Endothelial cell of umbilical vein (primary cell): ENCODE measurements around the gene SLC39A11. TPM values are rescaled to one million over a fixed set of nuclear protein-coding genes. Genes with fewer than 3 reads are reported as not detected.

Experiments
- BruUV-seq: library from RNA; stranded (reverse); fragments of 400-500 nt; replicated peaks from 2 replicates; lab custom pipeline; 2021; lab: Mats Ljungman, UMichigan
- CTCF ChIA-PET: fragments of 300-600, 350-600 bp; sonication (Branson Sonifier 250); formaldehyde crosslinking; loops from one replicate; lab custom pipeline; 2021; ENCODE audit warnings: antibody characterized with exemption, inconsistent platforms; lab: Charles Lee
- POLR2A ChIA-PET: fragments of 300-600, 350-600 bp; sonication (Branson Sonifier 250); formaldehyde crosslinking; loops from one replicate; lab custom pipeline; 2021; ENCODE audit warnings: antibody characterized with exemption, inconsistent platforms; lab: Charles Lee
- DNase-seq: peaks from one replicate; pipeline ENCODE4 v3.0.0-alpha.2; 2011; ENCODE audit warnings: low read depth, low spot score
- FAIRE-seq: peaks from 2 replicates; lab custom pipeline; 2011; peaks lifted over from hg19 to GRCh38; lab: Jason Lieb, UNC
- H2AFZ ChIP-seq: 2 replicates; pipeline ENCODE4 v1.6.0; 2012; ENCODE audit warnings: low read depth, low read length, control low read depth, inconsistent platforms
- H3K27ac ChIP-seq: 2 replicates; pipeline ENCODE4 v1.5.1; 2011; ENCODE audit warnings: low read depth, mild to moderate bottlenecking, control low read depth, low read length, moderate library complexity; ENCODE audit not compliant: insufficient read depth
- H3K27me3 ChIP-seq, 2 experiments: 2 replicates each; pipeline versions ENCODE4 v1.6.0 to v1.6.1; 2011; ENCODE audit warnings: low read length in 2 of 2, mixed read lengths in 1 of 2; ENCODE audit not compliant: control insufficient read depth in 2 of 2, insufficient read depth in 2 of 2
- H3K36me3 ChIP-seq, 2 experiments: 2 replicates in 1 of 2; 3 replicates in 1 of 2; pipeline ENCODE4 v1.5.1; 2011; ENCODE audit warnings: low read length in 2 of 2, mild to moderate bottlenecking in 1 of 2, moderate library complexity in 1 of 2; ENCODE audit not compliant: control insufficient read depth in 2 of 2, insufficient read depth in 2 of 2; ENCODE audit errors: extremely low read depth in 1 of 2
- H3K4me1 ChIP-seq: 3 replicates; pipeline ENCODE4 v1.5.1; 2011; ENCODE audit warnings: mild to moderate bottlenecking, low read length; ENCODE audit not compliant: control insufficient read depth, insufficient read depth; ENCODE audit errors: extremely low read depth
- H3K4me2 ChIP-seq: 2 replicates; pipeline ENCODE4 v1.6.1; 2011; ENCODE audit warnings: low read length, control low read depth, mixed read lengths; ENCODE audit not compliant: insufficient read depth
- H3K4me3 ChIP-seq, 3 experiments: fragments of 200-600 bp in 1 of 3; sonication (generic), shearing (Covaris generic) in 1 of 3; replicated peaks in 1 of 3; 2 replicates each; pipeline ENCODE4 v1.5.1; 2011 to 2016; ENCODE audit warnings: control low read depth in 3 of 3, low read length in 3 of 3, mild to moderate bottlenecking in 2 of 3, inconsistent platforms in 1 of 3, low read depth in 1 of 3, moderate library complexity in 1 of 3; ENCODE audit not compliant: insufficient read depth in 1 of 3
- H3K79me2 ChIP-seq: 2 replicates; pipeline ENCODE4 v1.6.0; 2012; ENCODE audit warnings: low read length, inconsistent platforms; ENCODE audit not compliant: control insufficient read depth, insufficient read depth
- H3K9ac ChIP-seq: replicated peaks from 2 replicates; pipeline ENCODE3; 2011; ENCODE audit warnings: low read length, control low read depth; ENCODE audit not compliant: insufficient read depth; ENCODE audit errors: extremely low read depth
- H3K9me1 ChIP-seq: replicated peaks from 3 replicates; pipeline ENCODE4 v1.6.0; 2011; ENCODE audit warnings: mild to moderate bottlenecking, low read length; ENCODE audit not compliant: control insufficient read depth, insufficient read depth; ENCODE audit errors: extremely low read depth
- H3K9me3 ChIP-seq: replicated peaks from 2 replicates; pipeline ENCODE4 v1.5.1; 2012; ENCODE audit warnings: low read length, inconsistent platforms; ENCODE audit not compliant: control insufficient read depth, insufficient read depth
- H4K20me1 ChIP-seq: replicated peaks from 2 replicates; pipeline ENCODE3; 2011; ENCODE audit warnings: mild to moderate bottlenecking, low read length; ENCODE audit not compliant: control insufficient read depth, insufficient read depth; ENCODE audit errors: extremely low read depth
- EZH2 ChIP-seq: IDR thresholded peaks from 2 replicates; pipeline ENCODE4 v1.6.1; 2012; ENCODE audit warnings: borderline replicate concordance, low read depth, mild to moderate bottlenecking, moderate library complexity, low read length, inconsistent platforms; ENCODE audit not compliant: severe bottlenecking
- FOS ChIP-seq: IDR thresholded peaks from 2 replicates; pipeline ENCODE4 v1.6.1; 2011; ENCODE audit warnings: mild to moderate bottlenecking, low read length, moderate library complexity, borderline replicate concordance; ENCODE audit not compliant: insufficient read depth
- GATA2 ChIP-seq: IDR thresholded peaks from 2 replicates; pipeline ENCODE4 v1.7.0; 2011; ENCODE audit warnings: low read depth, mild to moderate bottlenecking, moderate library complexity, mixed read lengths, low read length; ENCODE audit not compliant: insufficient read length, insufficient read depth
- JUN ChIP-seq: IDR thresholded peaks from 2 replicates; pipeline ENCODE4 v1.6.1; 2011; ENCODE audit warnings: borderline replicate concordance, low read depth; ENCODE audit not compliant: insufficient read length, insufficient read depth
- MYC ChIP-seq: IDR thresholded peaks from one replicate; pipeline ENCODE4 v1.6.1; 2011; ENCODE audit warnings: mild to moderate bottlenecking, low read depth, low read length
- POLR2A ChIP-seq: IDR thresholded peaks from 2 replicates; pipeline ENCODE4 v1.6.1; 2012; ENCODE audit warnings: low read depth, mild to moderate bottlenecking, control low read depth, low read length
- POLR2AphosphoS5 ChIP-seq: IDR thresholded peaks from 2 replicates; pipeline ENCODE4 v1.6.1; 2012; ENCODE audit warnings: low read depth, mild to moderate bottlenecking, control low read depth, low read length, moderate library complexity; ENCODE audit not compliant: insufficient read depth
- dilution Hi-C: fragments of 300-500 bp; cut with MboI; formaldehyde crosslinking; loops from one replicate; pipeline ENCODE4 v1.15.0; 2019; ENCODE audit warnings: low sequenced_read_pairs; ENCODE audit not compliant: extremely low pct_ligation_motif_present
- intact Hi-C: fragments of 100-400 bp; cut with micrococcal nuclease; formaldehyde crosslinking; loops from one replicate; pipeline ENCODE4 v1.10.0; 2022
- polyA plus RNA-seq, 4 experiments: library from polyadenylated mRNA; depleted of rRNA in 3 of 4; stranded (reverse) in 3 of 4; unstranded in 1 of 4; fragments of >200 nt; gene quantifications; 2 replicates each; pipeline versions ENCODE4 v1.2.1 to v1.2.3, GENCODE V29; 2011 to 2012; ENCODE audit warnings: missing spikeins in 1 of 4
- total RNA-seq: library from RNA; stranded (reverse); gene quantifications from 2 replicates; pipeline ENCODE4 v1.2.3, GENCODE V29; 2021
- TF ChIP-seq, protein P1 (sequence below), 2 donors: IDR thresholded peaks; 1 replicate in 1 of 2; 2 replicates in 1 of 2; pipeline ENCODE4 v1.5.1; 2011; ENCODE audit warnings: low read length in 2 of 2, mild to moderate bottlenecking in 2 of 2, moderate library complexity in 2 of 2, control low read depth in 1 of 2, inconsistent platforms in 1 of 2, low read depth in 1 of 2; ENCODE audit not compliant: insufficient read depth in 1 of 2; ENCODE audit errors: extremely low read depth in 1 of 2
- TF ChIP-seq, protein P2 (sequence below): IDR thresholded peaks from 2 replicates; pipeline ENCODE4 v1.6.1; 2011; ENCODE audit not compliant: insufficient read depth, insufficient read length

Gene SLC39A11
- total and polyA plus RNA-seq, 2 donors (not counting 3 experiments of a cell fraction or from before 2014, with no cell fraction given): 8.1 to 11.9 TPM

- ChIA-PET POLR2A (no interaction called here), CTCF (no interaction called here)
- no peak for FAIRE-seq
- Histone ChIP-seq H3K27me3 (no peaks in the 10 kb centered on the region), H4K20me1 (no peaks in the 10 kb centered on the region), H3K9me1 (no peaks in the 10 kb centered on the region), H3K9me3 (no peaks in the 10 kb centered on the region), H3K4me2 (no peak overlapping the region), H3K4me1 (no peaks in the 10 kb centered on the region), H3K79me2 (no peaks in the 10 kb centered on the region), H3K4me3 (no peak overlapping the region), H3K36me3 (no peaks in the 10 kb centered on the region), H3K27ac (no peak overlapping the region), H3K9ac (no peak overlapping the region), H2AFZ (no peak overlapping the region)
- DNase-seq: no peak
- dilution Hi-C loops (no loop called here), intact Hi-C loops (no loop called here)
- TF ChIP-seq EZH2: no peak
- TF ChIP-seq POLR2AphosphoS5: no peak
- TF ChIP-seq POLR2A: no peak
- TF ChIP-seq, protein P1, sequence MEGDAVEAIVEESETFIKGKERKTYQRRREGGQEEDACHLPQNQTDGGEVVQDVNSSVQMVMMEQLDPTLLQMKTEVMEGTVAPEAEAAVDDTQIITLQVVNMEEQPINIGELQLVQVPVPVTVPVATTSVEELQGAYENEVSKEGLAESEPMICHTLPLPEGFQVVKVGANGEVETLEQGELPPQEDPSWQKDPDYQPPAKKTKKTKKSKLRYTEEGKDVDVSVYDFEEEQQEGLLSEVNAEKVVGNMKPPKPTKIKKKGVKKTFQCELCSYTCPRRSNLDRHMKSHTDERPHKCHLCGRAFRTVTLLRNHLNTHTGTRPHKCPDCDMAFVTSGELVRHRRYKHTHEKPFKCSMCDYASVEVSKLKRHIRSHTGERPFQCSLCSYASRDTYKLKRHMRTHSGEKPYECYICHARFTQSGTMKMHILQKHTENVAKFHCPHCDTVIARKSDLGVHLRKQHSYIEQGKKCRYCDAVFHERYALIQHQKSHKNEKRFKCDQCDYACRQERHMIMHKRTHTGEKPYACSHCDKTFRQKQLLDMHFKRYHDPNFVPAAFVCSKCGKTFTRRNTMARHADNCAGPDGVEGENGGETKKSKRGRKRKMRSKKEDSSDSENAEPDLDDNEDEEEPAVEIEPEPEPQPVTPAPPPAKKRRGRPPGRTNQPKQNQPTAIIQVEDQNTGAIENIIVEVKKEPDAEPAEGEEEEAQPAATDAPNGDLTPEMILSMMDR (IDR thresholded peaks at IDR 0.05; ENCODE audit: extremely low read depth in 1 of 2, insufficient read depth in 1 of 2, low read depth in 1 of 2, low read length in 2 of 2): no peak
- TF ChIP-seq MYC: no peak
- no peak for TF ChIP-seq JUN
- TF ChIP-seq, protein P2, sequence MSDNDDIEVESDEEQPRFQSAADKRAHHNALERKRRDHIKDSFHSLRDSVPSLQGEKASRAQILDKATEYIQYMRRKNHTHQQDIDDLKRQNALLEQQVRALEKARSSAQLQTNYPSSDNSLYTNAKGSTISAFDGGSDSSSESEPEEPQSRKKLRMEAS: no peak
- no peak for TF ChIP-seq GATA2
- TF ChIP-seq FOS: no peak
- BruUV-seq: no TSS peak
Observed at GRCh38 chr17:72693151-72693878, 399.2 kb downstream of the SLC39A11 start.
